Muscle layer of duodenum (tissue), 2 donors: ENCODE results near the gene ABCA1.

Source experiments
- H3K27ac ChIP-seq: one replicate; pipeline ENCODE4 v1.7.0; 2013; ENCODE audit warnings: mild to moderate bottlenecking, low read length
- H3K27me3 ChIP-seq: one replicate; pipeline ENCODE4 v1.7.0; 2013; ENCODE audit warnings: low read depth, mild to moderate bottlenecking, control low read depth, low read length
- H3K36me3 ChIP-seq, 2 donors: one replicate each; pipeline ENCODE4 v1.7.0; 2013; ENCODE audit warnings: low read length in 2 of 2, control low read depth in 1 of 2, mild to moderate bottlenecking in 1 of 2; ENCODE audit not compliant: insufficient read depth in 2 of 2, control insufficient read depth in 1 of 2
- H3K4me1 ChIP-seq, 2 donors: one replicate each; pipeline ENCODE4 v1.7.0; 2013; ENCODE audit warnings: low read length in 2 of 2, mild to moderate bottlenecking in 2 of 2, control low read depth in 1 of 2, moderate library complexity in 1 of 2; ENCODE audit not compliant: insufficient read depth in 2 of 2, control insufficient read depth in 1 of 2
- H3K4me3 ChIP-seq, 2 donors: one replicate each; pipeline ENCODE4 v1.7.0; 2013; ENCODE audit warnings: low read length in 2 of 2, low read depth in 1 of 2, mild to moderate bottlenecking in 1 of 2
- H3K9me3 ChIP-seq, 2 donors: one replicate each; pipeline ENCODE4 v1.7.0; 2013; ENCODE audit warnings: low read length in 2 of 2, control low read depth in 1 of 2, mild to moderate bottlenecking in 1 of 2; ENCODE audit not compliant: control insufficient read depth in 1 of 2
- donor health status: healthy.

The ABCA1 gene

GRCh38 chr9:104838958-104839357 lies 89.0 kb downstream of the ABCA1 start:
- no peaks in the 10 kb centered on the region for H3K27me3 ChIP-seq
- peaks cover 54 to 58% of the 10 kb centered on the region in 2 donors for H3K36me3 ChIP-seq
- no peak overlapping the region for H3K27ac ChIP-seq
- H3K9me3 ChIP-seq = no peaks in the 10 kb centered on the region
- H3K4me3 ChIP-seq = no peak overlapping the region
- peaks cover 6 to 12% of the 10 kb centered on the region in 2 donors for H3K4me1 ChIP-seq

- no peaks in the 10 kb centered on the region for H3K27me3 ChIP-seq
- no peaks in the 10 kb centered on the region for H3K9me3 ChIP-seq
- no peak overlapping the region for H3K4me3 ChIP-seq
- no peak overlapping the region for H3K27ac ChIP-seq
- peaks cover 62 to 67% of the 10 kb centered on the region in 2 donors for H3K36me3 ChIP-seq
- peaks cover 6 to 12% of the 10 kb centered on the region in 2 donors for H3K4me1 ChIP-seq
Observed at GRCh38 chr9:104836767-104837166, 91.2 kb downstream of the ABCA1 start.

- no peaks in the 10 kb centered on the region for H3K27me3 ChIP-seq
- no peaks in the 10 kb centered on the region for H3K9me3 ChIP-seq
- no peak overlapping the region for H3K4me3 ChIP-seq
- H3K27ac ChIP-seq = peak overlapping the region; percentile 57
- H3K4me1 ChIP-seq = peaks cover 6 to 12% of the 10 kb centered on the region in 2 donors
- H3K36me3 ChIP-seq = peaks cover 66 to 68% of the 10 kb centered on the region in 2 donors
Observed at GRCh38 chr9:104836235-104836634, 91.7 kb downstream of the ABCA1 start.

DNA sequence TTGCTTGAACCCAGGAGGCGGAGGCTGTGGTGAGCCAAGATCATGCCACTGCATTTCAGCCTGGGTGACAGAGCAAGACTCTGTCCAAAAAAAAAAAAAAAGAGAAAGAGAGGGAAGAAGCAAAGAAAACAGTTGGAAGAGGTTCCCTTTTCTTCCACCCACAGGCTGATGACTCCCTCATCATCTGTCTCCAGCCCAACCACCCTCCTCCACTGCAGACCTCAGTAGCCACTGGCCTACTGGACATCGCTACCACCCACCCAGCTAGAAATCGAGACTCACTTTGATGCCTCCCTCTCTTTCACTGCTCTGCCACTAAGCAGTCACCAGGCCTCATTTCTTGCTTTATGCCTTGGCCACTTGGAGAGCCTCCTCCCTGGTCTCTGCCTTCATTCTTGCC lies 92.8 kb downstream of the ABCA1 start:
- H3K27ac ChIP-seq = peak overlapping the region; percentile 57
- no peaks in the 10 kb centered on the region for H3K9me3 ChIP-seq
- no peaks in the 10 kb centered on the region for H3K27me3 ChIP-seq
- peaks cover 6 to 12% of the 10 kb centered on the region in 2 donors for H3K4me1 ChIP-seq
- peaks cover 66 to 73% of the 10 kb centered on the region in 2 donors for H3K36me3 ChIP-seq
- no peak overlapping the region for H3K4me3 ChIP-seq

DNA sequence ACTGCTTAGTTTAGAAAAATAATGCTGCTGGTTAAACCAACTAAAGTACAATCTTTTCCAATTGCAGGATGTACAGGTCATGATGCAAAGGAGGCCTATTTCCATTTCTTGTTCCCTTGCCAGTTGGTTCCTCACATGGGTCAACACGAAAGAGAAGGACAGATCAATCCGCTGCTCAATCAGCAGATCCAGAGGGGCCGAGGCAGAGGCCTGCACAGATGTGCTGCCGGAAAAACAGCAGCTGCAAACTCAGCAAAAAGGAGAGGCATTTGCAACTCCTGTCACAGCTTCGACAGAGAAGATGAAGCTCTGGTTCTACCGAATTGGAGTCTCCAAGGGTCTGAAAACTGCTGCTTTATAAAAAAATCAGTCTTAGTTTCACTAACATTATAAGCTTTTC lies 94.3 kb downstream of the ABCA1 start:
- H3K4me1 ChIP-seq = peaks cover 6 to 12% of the 10 kb centered on the region in 2 donors
- no peaks in the 10 kb centered on the region for H3K9me3 ChIP-seq
- H3K4me3 ChIP-seq = no peak overlapping the region
- no peaks in the 10 kb centered on the region for H3K27me3 ChIP-seq
- H3K36me3 ChIP-seq = peaks cover 68 to 77% of the 10 kb centered on the region in 2 donors
- H3K27ac ChIP-seq = no peak overlapping the region

DNA sequence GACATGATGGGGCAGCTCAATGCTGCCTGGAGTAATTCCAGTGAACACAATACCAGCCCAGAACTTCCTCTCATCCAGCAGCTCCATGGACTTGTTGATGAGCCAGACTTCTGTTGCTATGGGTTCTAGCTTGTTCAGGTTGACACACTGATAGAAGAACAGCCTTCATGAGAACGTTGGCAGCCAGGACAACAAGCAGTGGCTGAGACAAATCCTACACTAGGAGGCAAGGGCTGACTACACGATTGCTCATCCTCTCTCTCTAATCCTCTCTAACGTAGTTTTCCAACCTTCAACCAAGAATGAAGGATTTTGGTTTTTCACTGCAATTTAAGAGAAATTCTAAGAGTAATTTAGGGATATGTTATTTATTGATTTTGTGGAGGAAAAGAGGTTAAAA lies 96.3 kb downstream of the ABCA1 start:
- H3K27ac ChIP-seq = no peak overlapping the region
- H3K27me3 ChIP-seq = no peaks in the 10 kb centered on the region
- peaks cover 6% of the 10 kb centered on the region in 2 donors for H3K4me1 ChIP-seq
- no peak overlapping the region for H3K4me3 ChIP-seq
- H3K36me3 ChIP-seq = peaks cover 74 to 86% of the 10 kb centered on the region in 2 donors
- no peaks in the 10 kb centered on the region for H3K9me3 ChIP-seq

GRCh38 chr9:104826911-104827310 lies 101.0 kb downstream of the ABCA1 start:
- H3K36me3 ChIP-seq = peaks cover 90 to 98% of the 10 kb centered on the region in 2 donors
- no peak overlapping the region for H3K4me3 ChIP-seq
- H3K27ac ChIP-seq = no peak overlapping the region
- no peaks in the 10 kb centered on the region for H3K27me3 ChIP-seq
- no peaks in the 10 kb centered on the region for H3K4me1 ChIP-seq
- no peaks in the 10 kb centered on the region for H3K9me3 ChIP-seq

GRCh38 chr9:104826079-104826775 lies 101.7 kb downstream of the ABCA1 start:
- Histone ChIP-seq H3K4me3 (no peak overlapping the region), H3K27me3 (no peaks in the 10 kb centered on the region), H3K36me3 (peaks cover 91 to 98% of the 10 kb centered on the region in 2 donors), H3K9me3 (no peaks in the 10 kb centered on the region), H3K4me1 (no peaks in the 10 kb centered on the region), H3K27ac (no peak overlapping the region)

DNA sequence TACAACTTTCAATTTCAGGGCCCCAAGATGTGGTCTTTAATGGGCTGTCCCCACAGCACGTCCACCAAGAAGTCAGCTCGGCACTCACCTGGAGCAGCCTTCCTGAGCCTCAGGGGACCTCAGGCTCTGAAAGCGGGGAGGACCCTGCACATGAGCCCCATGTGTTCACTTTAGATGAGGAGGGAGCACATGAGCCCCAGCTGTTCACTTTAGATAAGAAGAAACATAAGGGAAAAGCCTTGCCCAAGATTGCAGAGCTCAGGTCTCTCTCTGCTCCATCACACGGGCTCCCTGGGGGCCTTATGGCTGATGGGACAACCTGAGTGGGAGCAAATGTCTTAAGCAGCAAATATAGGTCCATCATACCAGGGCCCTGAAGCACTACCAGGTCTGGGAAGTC lies 107.6 kb downstream of the ABCA1 start:
- Histone ChIP-seq H3K9me3 (no peaks in the 10 kb centered on the region), H3K4me1 (no peaks in the 10 kb centered on the region), H3K36me3 (peaks cover 91 to 98% of the 10 kb centered on the region in 2 donors), H3K27me3 (no peaks in the 10 kb centered on the region), H3K27ac (no peak overlapping the region), H3K4me3 (no peak overlapping the region)

DNA sequence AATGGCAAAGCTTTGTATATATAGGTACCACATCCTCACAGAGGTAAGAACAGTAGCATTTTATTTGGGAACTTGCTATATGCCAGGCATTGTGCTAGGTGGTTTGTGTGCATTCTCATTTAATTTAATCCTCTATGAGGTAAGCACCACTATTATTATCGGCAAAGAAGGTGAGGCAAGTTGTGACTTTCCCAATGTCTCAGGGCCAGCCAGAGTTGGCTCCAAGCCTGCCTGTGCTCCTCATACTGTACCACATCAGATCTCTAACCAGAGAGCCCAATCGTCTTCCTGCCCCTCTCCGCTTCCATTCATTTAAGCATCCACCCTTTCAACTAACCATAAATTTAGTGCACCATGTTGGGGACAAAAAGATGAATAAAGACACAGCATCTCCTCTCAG lies 108.9 kb downstream of the ABCA1 start:
- no peak overlapping the region for H3K27ac ChIP-seq
- peaks cover 90 to 98% of the 10 kb centered on the region in 2 donors for H3K36me3 ChIP-seq
- no peaks in the 10 kb centered on the region for H3K4me1 ChIP-seq
- no peaks in the 10 kb centered on the region for H3K27me3 ChIP-seq
- no peaks in the 10 kb centered on the region for H3K9me3 ChIP-seq
- H3K4me3 ChIP-seq = no peak overlapping the region

DNA sequence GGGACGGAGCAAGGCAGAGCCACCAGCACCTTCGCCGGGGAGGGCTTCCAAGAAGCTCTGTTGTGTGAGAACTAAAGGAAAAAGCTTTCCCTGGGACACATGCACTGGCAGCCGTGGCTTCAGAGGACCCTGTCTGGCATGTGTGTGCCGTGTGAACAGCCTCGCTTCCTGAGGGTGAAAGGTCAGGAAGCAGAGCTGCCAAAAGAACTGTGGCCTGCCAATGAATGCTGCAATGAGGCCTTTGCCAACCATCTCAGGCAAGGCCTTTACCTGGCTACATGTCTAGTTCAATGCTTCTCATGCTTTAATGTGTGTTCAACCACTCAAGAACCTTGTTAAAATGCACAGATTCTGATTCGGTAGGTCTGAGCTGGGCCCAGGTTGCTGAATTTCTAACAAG lies 110.5 kb downstream of the ABCA1 start:
- no peak overlapping the region for H3K27ac ChIP-seq
- H3K36me3 ChIP-seq = peaks cover 88 to 98% of the 10 kb centered on the region in 2 donors
- no peaks in the 10 kb centered on the region for H3K27me3 ChIP-seq
- no peak overlapping the region for H3K4me3 ChIP-seq
- no peaks in the 10 kb centered on the region for H3K4me1 ChIP-seq
- no peaks in the 10 kb centered on the region for H3K9me3 ChIP-seq
